GM18517 (cell line): ENCODE data around the gene ADGRF5.

Source experiments
- ATAC-seq: cut with Tn5 transposase; IDR thresholded peaks from one replicate; pipeline ENCODE4 v1.9.1; 2021; ENCODE audit warnings: mild to moderate bottlenecking, moderate library complexity; ENCODE audit not compliant: unreplicated experiment

The ADGRF5 gene

GRCh38 chr6:46921731-46922130 is at the start of gene ADGRF5:
ADGRF5 (minus strand) TSS chr6:46921938; CDS start chr6:46906762, 15,176 bp downstream.
- ATAC-seq, result no peak

- ATAC-seq, result no peak
Observed at GRCh38 chr6:46969206-46969605, 47.5 kb upstream of the ADGRF5 start.

DNA sequence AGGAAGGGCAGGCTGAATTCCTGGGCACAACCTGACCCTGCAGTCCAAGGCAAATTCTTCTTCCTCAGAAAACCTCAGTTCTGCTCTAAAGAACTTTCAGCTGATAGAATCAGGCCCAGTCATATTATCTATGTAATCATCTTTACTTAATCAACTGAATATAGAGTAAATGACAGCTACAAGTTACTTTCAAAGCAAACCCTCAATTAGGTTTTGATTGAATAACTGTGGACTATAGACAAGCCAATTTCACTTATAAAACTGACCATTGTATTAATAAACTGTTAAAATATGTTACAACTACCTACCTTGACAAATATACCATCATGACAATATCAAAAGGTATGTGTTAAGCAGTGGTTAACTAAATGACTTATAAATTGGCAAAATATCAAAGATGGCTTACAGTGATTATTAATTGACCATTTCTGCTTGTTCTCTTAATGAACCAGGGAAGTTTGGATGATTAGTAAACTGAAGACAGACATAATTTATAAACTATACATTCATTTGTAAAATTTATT is 46.1 kb upstream of the ADGRF5 start:
- no peak for ATAC-seq

DNA sequence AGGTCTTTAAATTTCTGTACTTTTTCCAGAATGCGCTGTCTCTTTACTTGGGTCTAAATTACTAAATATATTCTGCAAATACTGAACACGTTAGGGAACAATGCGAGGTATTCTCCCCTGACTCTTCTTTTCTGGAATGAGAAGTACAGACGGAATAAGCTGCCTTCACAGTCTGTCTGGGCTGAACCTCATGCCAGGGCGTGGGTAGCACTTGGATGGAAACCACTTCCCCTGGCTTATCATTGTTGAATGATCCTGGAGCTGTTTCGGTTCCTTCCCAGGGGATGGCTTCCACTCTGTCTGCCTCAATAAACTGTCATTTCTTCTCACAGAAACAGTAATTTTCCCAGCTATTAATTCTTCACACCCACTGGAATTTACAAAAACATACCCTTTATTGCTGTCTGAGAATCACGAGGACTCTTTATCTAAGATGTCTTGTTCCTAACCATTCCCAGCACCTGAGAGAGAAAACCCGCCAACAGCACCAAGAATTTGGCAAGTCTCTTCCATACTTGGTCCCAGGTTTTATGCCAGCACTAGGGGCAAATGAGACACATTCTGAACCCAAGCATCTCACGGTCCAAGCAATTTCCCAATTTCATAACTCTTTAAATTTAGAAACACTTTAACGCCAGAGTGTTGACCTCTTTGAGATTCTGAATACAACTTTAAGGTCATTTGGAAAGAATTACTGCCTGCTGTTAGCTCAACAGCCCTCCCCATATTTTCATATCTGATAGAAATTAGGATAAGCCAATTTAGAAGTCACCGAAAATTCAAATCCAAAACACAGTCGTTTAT is 43.2 kb upstream of the ADGRF5 start:
- ATAC-seq, result no peak

GRCh38 chr6:46963626-46964025 is 41.9 kb upstream of the ADGRF5 start:
- ATAC-seq, result no peak

- no peak for ATAC-seq
Observed at GRCh38 chr6:46963039-46963438, 41.3 kb upstream of the ADGRF5 start.

GRCh38 chr6:46961711-46962110 is 40.0 kb upstream of the ADGRF5 start:
- no peak for ATAC-seq

DNA sequence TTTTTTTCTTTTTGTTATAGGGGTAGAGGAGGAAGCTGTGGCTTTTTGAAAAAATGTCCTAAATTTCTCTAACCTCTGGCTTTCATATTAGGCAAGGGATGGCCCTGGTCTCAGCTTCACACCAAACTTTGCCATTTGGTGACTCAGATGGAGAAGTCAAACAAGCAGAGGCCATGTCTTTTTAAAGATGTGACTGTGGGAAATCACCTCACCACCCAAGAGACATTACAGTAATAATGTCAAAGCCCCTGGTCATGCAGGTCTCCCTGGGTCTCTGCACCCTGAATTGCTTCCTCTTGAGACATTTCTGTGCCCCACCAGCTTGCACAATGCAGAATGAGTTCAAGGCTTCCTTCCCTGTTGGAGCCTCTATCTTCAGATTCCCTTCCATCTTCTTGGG is 39.5 kb upstream of the ADGRF5 start:
- ATAC-seq, result no peak

- no peak for ATAC-seq
Observed at GRCh38 chr6:46959419-46959818, 37.7 kb upstream of the ADGRF5 start.

DNA sequence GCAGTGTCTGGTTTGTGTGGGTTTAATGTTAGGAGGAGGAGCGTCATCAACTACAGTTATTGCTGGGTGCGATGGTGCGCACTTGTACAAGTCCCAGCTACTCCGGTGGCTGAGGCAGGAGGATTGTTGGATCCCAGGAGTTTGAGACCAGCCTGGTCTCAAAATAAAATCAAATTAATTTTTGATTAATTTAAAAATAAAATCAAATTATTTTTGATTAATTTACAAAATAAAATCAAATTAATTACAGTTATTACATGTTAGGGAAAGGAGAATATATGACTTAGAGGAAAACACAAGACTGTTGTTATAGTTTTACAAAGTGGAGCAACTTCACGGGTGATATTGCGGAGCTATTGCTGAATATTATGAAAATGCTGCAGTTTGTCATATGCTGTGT is 34.7 kb upstream of the ADGRF5 start:
- no peak for ATAC-seq

- ATAC-seq, result no peak
Observed at GRCh38 chr6:46954837-46955451, 33.2 kb upstream of the ADGRF5 start.

GRCh38 chr6:46953921-46954320 is 32.2 kb upstream of the ADGRF5 start:
- ATAC-seq, result no peak

DNA sequence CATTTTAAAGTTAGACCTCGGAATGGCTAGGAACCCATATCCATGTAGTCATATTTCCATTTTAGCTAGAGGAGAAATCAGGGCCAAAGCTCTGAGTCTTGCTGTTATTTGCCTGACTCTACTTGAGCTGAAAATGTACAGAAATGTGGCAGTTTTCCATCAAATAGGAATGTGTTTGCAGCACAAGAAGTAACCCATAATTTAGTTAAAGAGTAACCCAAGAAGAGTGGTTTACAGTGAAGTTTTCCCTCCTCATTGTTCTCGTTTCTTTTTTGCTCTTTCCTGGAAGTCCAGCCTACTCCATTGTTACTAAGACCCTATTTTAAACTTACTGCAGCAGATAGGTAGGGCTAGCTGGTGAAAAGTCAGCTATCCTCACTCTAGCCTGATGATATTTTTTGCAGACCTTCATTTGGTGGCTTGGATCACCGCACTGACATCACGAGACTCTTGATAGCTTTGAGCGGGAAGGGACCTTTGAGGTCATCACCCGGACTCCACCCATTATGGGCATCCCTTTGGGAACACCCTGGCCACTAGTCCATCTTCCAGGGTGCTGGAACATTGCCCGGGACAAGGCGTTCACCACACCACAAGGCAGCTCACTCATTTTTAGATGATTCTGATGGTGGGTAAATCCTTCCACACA is 28.0 kb upstream of the ADGRF5 start:
- no peak for ATAC-seq

GRCh38 chr6:46948699-46949098 is 27.0 kb upstream of the ADGRF5 start:
- no peak for ATAC-seq

- ATAC-seq, result no peak
Observed at GRCh38 chr6:46947497-46947896, 25.8 kb upstream of the ADGRF5 start.

DNA sequence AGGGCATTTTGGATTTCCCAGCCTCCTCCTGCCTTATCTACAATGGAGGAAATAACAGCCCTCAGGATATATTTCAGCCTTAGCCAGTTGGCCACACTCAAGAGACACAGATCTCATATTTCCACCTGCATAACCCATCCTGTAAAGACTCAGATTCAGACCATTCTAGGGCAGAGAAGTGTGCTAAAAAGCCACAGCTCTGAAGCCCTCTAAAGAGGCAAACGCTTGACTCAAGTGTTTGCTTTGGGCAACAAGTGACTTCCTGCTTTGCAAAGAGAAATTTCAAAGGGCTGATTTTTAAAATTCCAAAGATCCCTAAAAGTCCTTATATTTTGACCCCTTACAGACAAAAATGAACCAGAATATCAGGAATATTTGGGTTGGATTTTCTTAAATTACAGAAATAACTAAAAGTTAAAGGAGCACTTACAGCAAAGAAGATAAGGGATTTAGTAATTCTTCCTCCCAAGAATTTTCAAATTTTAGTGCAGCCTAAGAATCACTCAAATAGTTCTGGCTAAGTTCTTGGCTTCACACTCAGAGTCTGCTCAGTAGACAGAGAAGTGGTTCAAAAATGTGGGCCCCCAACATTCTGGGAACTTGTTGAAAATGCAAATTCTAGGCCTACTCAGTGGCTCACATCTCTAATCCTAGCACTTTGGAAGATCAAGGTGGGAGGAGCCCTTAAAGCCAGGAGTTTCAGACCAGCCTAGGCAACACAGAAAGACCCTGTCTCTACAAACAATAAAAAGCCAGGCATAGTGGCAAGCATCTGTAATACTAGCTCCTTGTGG is 18.9 kb upstream of the ADGRF5 start:
- no peak for ATAC-seq

DNA sequence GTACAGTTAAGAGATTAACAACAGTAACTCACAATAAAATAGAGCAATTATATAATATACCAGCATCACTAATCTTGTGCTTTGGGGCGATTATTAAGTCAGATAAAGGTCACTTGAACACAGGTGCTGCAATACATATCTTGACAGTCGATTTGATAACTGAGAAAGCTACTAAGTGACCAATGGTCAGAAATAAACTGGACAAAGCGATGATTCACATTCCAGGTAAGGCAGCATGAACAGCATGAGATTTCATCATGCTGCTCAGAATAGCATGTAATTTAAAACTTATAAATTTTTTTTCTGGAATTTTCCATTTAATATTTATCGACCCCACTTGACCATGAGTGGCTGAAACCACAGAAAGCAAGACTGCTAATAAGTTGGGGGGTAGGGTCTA is 15.9 kb upstream of the ADGRF5 start:
- no peak for ATAC-seq

DNA sequence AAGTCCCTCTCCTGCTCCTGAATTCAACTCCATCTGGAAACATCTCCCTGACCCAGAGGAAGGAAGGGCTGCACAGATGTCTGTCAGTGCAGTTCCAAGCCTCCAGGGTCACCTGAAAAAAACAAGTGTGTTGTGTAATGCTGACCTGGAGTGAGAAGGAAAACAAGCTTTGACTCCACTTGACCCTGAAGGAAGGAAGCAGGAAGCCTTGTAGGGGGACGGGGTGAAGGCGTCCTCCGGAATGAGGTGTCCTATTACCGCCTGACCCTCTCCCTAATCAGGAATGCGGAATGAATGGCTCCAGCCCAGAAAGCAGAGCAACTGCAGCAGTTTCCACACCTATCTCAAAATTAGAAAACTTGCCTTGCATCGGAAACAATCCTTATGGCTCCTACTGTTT is 13.9 kb upstream of the ADGRF5 start:
- no peak for ATAC-seq

- ATAC-seq, result no peak
Observed at GRCh38 chr6:46933751-46934150, 12.0 kb upstream of the ADGRF5 start.

GRCh38 chr6:46932526-46933319 is 11.0 kb upstream of the ADGRF5 start:
- ATAC-seq, result no peak
